Right atrium auricular region (tissue), 2 donors: ENCODE results near the gene ZNF189. TPM values are rescaled to one million over a fixed set of nuclear protein-coding genes. Genes with fewer than 3 reads are reported as not detected.
A peak's percentile ranks its signal among the peaks of the same experiment; 100 is the strongest.
"Not testable (repeated sequence)": the region's sequence is repeated elsewhere in the genome, so short reads cannot be mapped to it uniquely, and the experiment has no call there.

ENCODE experiments used
- DNase-seq: peaks from one replicate; pipeline ENCODE4 v3.0.0-alpha.2; 2019; ENCODE audit warnings: low spot score
- H3K27ac ChIP-seq, 2 donors: fragments of 200-600 bp; sonication (generic); 1 replicate in 1 of 2; 2 replicates in 1 of 2; pipeline ENCODE4 v1.5.1; 2016 to 2019
- H3K27me3 ChIP-seq, 2 donors: fragments of 200-600 bp; sonication (generic); one replicate each; pipeline versions ENCODE4 v1.5.1 to v1.6.0; 2017 to 2019
- H3K36me3 ChIP-seq: fragments of 200-600 bp; sonication (generic); one replicate; pipeline ENCODE4 v1.5.1; 2016
- H3K4me1 ChIP-seq, 2 donors: fragments of 200-600 bp; sonication (generic); one replicate each; pipeline versions ENCODE4 v1.5.1 to v1.6.0; 2017 to 2019
- H3K4me3 ChIP-seq, 2 donors: fragments of 200-600 bp; sonication (generic); 1 replicate in 1 of 2; 2 replicates in 1 of 2; pipeline ENCODE4 v1.5.1; 2017 to 2019; ENCODE audit warnings: mild to moderate bottlenecking in 1 of 2, moderate library complexity in 1 of 2
- H3K9me3 ChIP-seq, 2 donors: fragments of 200-600 bp; sonication (generic); one replicate each; pipeline ENCODE4 v1.5.1; 2019
- total RNA-seq, 2 donors: library from RNA; depleted of rRNA; stranded (reverse); fragments of >200 nt; gene quantifications; one replicate each; pipeline ENCODE4 v1.1.0, GENCODE V29; 2016
- TF ChIP-seq, protein P1 (sequence below), 2 donors: fragments of 200-600 bp; sonication (generic); IDR thresholded peaks; one replicate each; pipeline ENCODE4 v1.5.1; 2019; ENCODE audit warnings: antibody characterized with exemption in 2 of 2

Gene ZNF189
- total RNA-seq, 2 donors from 2014 or later, result 20.2 to 22.1 TPM

DNA sequence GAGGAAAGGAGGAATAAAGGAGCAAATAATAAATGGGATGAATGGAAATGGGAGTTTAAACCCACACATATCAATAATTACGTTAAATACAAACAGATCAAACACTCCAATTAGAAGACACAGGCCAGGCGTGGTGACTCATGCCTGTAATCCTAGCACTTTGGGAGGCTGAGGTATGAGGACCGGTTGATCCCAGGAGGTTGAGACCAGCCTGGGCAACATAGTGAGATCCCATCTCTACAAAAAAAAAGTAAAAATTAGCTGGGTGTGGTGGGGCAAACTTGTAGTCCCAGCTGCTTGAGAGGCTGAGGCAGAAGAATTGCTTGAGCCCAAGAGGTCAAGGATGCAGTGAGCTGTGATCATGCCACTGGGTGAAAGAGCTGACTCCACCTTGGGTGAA lies 17.5 kb upstream of the ZNF189 start:
- H3K4me3 ChIP-seq, result no peak overlapping the region
- no peak overlapping the region for H3K27ac ChIP-seq
- H3K9me3 ChIP-seq, result peaks cover 0 to 15% of the 10 kb centered on the region in 2 donors
- H3K27me3 ChIP-seq, result no peaks in the 10 kb centered on the region
- no peak for DNase-seq
- H3K36me3 ChIP-seq, result no peaks in the 10 kb centered on the region
- TF ChIP-seq, protein P1, sequence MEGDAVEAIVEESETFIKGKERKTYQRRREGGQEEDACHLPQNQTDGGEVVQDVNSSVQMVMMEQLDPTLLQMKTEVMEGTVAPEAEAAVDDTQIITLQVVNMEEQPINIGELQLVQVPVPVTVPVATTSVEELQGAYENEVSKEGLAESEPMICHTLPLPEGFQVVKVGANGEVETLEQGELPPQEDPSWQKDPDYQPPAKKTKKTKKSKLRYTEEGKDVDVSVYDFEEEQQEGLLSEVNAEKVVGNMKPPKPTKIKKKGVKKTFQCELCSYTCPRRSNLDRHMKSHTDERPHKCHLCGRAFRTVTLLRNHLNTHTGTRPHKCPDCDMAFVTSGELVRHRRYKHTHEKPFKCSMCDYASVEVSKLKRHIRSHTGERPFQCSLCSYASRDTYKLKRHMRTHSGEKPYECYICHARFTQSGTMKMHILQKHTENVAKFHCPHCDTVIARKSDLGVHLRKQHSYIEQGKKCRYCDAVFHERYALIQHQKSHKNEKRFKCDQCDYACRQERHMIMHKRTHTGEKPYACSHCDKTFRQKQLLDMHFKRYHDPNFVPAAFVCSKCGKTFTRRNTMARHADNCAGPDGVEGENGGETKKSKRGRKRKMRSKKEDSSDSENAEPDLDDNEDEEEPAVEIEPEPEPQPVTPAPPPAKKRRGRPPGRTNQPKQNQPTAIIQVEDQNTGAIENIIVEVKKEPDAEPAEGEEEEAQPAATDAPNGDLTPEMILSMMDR (IDR thresholded peaks at IDR 0.05), result no peak
- no peaks in the 10 kb centered on the region for H3K4me1 ChIP-seq

DNA sequence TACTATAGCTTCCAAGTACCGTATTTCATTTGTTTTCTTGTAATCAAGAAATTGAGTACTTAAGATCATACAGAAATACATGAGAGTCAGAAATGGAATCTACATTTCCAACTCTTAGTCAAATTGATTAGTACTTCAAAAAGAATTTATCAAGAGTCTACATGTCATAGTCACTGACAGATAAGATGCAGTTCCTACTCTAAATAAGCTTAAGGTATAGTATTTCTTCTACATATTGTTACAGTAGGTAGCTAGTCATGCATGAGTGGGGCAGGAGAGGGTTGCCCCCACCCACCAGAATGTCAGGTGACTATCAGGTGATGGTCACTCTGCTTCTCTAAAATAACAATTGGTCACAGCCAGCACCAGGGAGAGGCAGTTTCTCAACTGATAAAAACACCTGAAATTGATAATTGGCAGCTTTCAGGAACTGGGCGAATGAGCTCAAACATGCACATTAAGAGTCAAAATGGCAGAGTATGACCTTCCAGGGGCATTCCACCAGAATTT lies 16.8 kb upstream of the ZNF189 start:
- Histone ChIP-seq H3K9me3 (peaks cover 0 to 15% of the 10 kb centered on the region in 2 donors), H3K27me3 (no peaks in the 10 kb centered on the region)

DNA sequence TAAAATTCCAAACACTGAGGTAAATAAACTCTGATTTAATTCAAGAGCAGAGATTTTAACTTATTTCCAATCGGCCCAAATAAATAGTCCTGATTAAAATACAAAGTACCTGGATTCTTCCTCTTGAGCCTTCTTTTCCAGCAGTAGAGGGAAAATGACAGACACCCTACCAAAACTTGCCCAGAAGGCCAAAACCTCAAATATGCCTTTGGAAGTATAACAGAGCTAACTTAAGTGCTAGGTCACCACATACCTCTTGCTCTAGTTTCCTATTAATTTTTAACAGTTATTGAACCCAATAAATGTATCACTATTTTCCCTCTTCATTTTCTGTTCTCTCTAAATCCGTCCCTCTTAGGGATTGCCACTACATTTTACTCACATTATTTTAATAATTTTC lies 15.3 kb upstream of the ZNF189 start:
- H3K36me3 ChIP-seq, result peaks cover under 1% of the 10 kb centered on the region
- no peaks in the 10 kb centered on the region for H3K27me3 ChIP-seq
- H3K4me3 ChIP-seq, result no peak overlapping the region
- DNase-seq, result no peak
- peaks cover 0 to 15% of the 10 kb centered on the region in 2 donors for H3K9me3 ChIP-seq
- H3K27ac ChIP-seq, result no peak overlapping the region
- TF ChIP-seq, protein P1 (IDR thresholded peaks at IDR 0.05), result no peak
- no peaks in the 10 kb centered on the region for H3K4me1 ChIP-seq

More for the DNA sequence above, 16.8 kb upstream of the ZNF189 start:
- Histone ChIP-seq H3K4me3 (no peak overlapping the region), H3K27ac (no peak overlapping the region), H3K4me1 (no peaks in the 10 kb centered on the region), H3K36me3 (no peaks in the 10 kb centered on the region)
- no peak for DNase-seq
- TF ChIP-seq, protein P1 (IDR thresholded peaks at IDR 0.05), result no peak

DNA sequence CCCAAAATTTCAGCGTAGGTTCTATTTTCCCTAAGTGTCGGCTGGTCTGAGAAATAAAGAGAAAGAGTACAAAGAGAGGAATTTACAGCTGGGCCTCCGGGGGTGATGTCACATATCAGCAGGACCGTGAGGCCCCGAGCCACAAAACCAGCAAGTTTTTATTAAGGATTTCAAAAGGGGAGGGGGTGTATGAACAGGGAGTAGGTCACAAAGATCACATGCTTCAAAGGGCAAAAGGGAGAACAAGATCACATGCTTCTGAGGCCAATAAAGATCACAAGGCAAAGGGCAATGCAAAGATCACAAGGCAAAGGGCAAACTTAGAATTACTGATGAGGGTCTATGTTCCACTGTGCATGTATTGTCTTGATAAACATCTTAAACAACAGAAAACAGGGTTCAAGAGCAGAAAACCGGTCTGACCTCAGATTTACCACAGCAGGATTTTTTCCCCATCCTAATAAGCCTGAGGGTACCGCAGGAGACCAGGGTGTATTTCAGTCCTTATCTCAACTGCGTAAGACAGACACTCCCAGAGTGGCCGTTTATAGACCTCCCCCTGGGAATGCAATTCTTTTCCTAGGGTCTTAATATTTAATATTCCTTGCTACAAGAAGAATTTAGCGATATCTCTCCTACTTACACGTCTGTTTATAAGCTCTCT lies 13.6 kb upstream of the ZNF189 start, which contains the start of gene BAAT:
Gene BAAT (minus strand): TSS at position 134 of the 664 bp plus-strand sequence. CDS start 13,602 bp downstream, outside the sequence.
- peaks cover 17% of the 10 kb centered on the region for H3K36me3 ChIP-seq
- H3K27me3 ChIP-seq, DNase-seq, H3K4me1 ChIP-seq, H3K27ac ChIP-seq, H3K4me3 ChIP-seq: not testable (repeated sequence)
- H3K9me3 ChIP-seq, result peaks cover 0 to 12% of the 10 kb centered on the region in 2 donors

DNA sequence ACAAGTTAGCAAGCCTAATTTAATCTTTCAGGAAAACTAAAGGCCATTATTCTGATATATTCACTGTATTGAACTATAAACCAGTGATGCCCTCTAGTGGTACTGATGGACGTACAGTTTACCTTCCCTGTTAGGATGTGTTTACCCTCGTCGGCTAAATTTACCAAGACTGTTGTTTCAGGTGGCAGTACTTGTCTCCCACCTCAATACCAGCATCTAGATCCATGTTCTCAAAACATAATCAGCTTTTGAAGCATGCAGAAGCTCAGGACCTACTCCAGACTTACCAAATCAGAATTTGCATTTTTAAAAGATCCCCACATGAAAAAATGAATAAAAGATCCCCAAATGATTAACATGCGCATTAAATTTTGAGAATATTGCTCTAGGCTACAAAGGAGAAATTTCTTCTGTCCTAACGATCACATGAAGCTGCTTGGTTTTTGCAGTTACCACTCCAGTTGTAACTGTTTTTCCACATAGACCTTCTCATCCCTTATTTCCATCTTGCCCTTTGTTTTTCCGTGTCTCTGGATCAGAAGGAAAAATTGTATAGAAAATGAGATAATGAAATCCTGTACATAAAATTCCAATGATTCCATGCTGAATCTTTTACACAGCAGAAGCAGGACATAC lies 10.7 kb upstream of the ZNF189 start:
- Histone ChIP-seq H3K4me3 (no peak overlapping the region), H3K27ac (no peak overlapping the region), H3K27me3 (no peaks in the 10 kb centered on the region), H3K9me3 (peaks cover 0 to 15% of the 10 kb centered on the region in 2 donors), H3K4me1 (no peaks in the 10 kb centered on the region), H3K36me3 (peaks cover 19% of the 10 kb centered on the region)
- DNase-seq, result no peak
- TF ChIP-seq, protein P1 (IDR thresholded peaks at IDR 0.05), result peak; percentile 39 to 55

DNA sequence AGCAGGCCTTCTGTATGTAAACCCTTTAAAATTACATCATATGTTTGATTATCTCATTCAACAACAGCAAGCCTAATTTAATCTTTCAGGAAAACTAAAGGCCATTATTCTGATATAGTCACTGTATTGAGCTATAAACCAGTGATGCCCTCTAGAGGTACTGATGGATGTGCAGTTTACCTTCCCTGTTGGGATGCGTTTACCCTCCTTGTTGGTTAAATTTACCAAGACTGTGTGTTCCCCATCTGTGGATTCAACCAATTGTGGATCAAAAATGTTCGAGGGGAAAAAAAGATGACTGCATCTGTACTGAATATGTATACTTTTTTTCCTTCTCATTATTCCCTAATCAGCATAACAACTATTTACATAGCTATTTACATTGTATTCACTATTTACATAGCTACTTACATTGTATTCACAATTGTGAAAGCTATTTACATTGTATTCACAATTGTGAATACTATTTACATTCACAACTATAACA lies 10.1 kb upstream of the ZNF189 start:
- TF ChIP-seq, protein P1 (IDR thresholded peaks at IDR 0.05), result no peak
- peaks cover 19% of the 10 kb centered on the region for H3K36me3 ChIP-seq
- peaks cover 0 to 20% of the 10 kb centered on the region in 2 donors for H3K9me3 ChIP-seq
- H3K4me3 ChIP-seq, result no peak overlapping the region
- no peak overlapping the region for H3K27ac ChIP-seq
- no peaks in the 10 kb centered on the region for H3K27me3 ChIP-seq
- no peak for DNase-seq
- H3K4me1 ChIP-seq, result no peaks in the 10 kb centered on the region
